Measurements from ENCODE around the gene SYT9. TPM values are rescaled to one million over a fixed set of nuclear protein-coding genes. Genes with fewer than 3 reads are reported as not detected.

Gene SYT9
- polyA plus RNA-seq, 1 donor from 2014 or later: 2.3 TPM

DNA sequence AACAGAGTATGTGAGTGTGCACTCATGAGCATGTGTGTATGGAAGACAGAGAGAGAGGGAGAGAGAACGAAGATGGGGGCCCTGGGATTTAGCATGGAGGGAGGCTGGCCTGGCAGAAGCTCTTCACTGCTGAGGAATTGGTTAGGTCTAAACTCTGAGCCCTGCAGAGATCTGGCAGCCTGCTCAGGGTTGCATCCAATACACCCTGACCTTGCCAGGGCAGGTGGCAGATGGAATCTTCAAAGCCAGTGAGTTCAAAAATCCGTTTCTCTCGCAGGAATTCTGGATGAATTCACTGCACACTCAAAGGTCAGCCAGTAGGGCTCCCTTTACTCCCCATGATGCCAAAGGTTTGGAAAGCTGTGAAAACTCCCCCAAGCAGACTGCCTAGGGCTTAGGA lies 172.2 kb downstream of the SYT9 start:
- Histone ChIP-seq H3K9me2 (ENCODE audit: insufficient read depth, low read length) (no peaks in the 10 kb centered on the region), H3K27me3 (ENCODE audit: insufficient read depth, low read depth, low read length) (no peaks in the 10 kb centered on the region), H2AFZ (ENCODE audit: low read depth, low read length) (no peak overlapping the region), H3K27ac (ENCODE audit: low read length) (no peak overlapping the region), H3K9me3 (ENCODE audit: low read length) (no peaks in the 10 kb centered on the region), H3K4me2 (ENCODE audit: low read length) (no peak overlapping the region), H4K20me1 (ENCODE audit: insufficient read depth) (no peaks in the 10 kb centered on the region), H3K36me3 (ENCODE audit: insufficient read depth, low read length) (no peaks in the 10 kb centered on the region), H3F3A (ENCODE audit: insufficient read depth, low read length, poor library complexity, severe bottlenecking) (no peaks in the 10 kb centered on the region), H3K79me2 (replicated peaks; ENCODE audit: insufficient read depth, low read length) (no peaks in the 10 kb centered on the region), H3K9ac (ENCODE audit: low read length) (no peak overlapping the region), H3K4me3 (ENCODE audit: low read length) (no peak overlapping the region)
- TF ChIP-seq POLR2AphosphoS5 (IDR thresholded peaks at IDR 0.05): no peak
- TF ChIP-seq, protein P1, sequence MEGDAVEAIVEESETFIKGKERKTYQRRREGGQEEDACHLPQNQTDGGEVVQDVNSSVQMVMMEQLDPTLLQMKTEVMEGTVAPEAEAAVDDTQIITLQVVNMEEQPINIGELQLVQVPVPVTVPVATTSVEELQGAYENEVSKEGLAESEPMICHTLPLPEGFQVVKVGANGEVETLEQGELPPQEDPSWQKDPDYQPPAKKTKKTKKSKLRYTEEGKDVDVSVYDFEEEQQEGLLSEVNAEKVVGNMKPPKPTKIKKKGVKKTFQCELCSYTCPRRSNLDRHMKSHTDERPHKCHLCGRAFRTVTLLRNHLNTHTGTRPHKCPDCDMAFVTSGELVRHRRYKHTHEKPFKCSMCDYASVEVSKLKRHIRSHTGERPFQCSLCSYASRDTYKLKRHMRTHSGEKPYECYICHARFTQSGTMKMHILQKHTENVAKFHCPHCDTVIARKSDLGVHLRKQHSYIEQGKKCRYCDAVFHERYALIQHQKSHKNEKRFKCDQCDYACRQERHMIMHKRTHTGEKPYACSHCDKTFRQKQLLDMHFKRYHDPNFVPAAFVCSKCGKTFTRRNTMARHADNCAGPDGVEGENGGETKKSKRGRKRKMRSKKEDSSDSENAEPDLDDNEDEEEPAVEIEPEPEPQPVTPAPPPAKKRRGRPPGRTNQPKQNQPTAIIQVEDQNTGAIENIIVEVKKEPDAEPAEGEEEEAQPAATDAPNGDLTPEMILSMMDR (IDR thresholded peaks at IDR 0.05; ENCODE audit: poor library complexity, severe bottlenecking): no peak
- TF ChIP-seq RAD21 (conservative IDR thresholded peaks at IDR 0.05): no peak
- no peak for TF ChIP-seq EP300 (conservative IDR thresholded peaks at IDR 0.05; ENCODE audit: poor library complexity, severe bottlenecking)
- TF ChIP-seq TAF1 (IDR thresholded peaks at IDR 0.05; ENCODE audit: low read depth): no peak
- no peak for TF ChIP-seq SMC3 (conservative IDR thresholded peaks at IDR 0.05; ENCODE audit: poor library complexity)
- TF ChIP-seq, protein P2, sequence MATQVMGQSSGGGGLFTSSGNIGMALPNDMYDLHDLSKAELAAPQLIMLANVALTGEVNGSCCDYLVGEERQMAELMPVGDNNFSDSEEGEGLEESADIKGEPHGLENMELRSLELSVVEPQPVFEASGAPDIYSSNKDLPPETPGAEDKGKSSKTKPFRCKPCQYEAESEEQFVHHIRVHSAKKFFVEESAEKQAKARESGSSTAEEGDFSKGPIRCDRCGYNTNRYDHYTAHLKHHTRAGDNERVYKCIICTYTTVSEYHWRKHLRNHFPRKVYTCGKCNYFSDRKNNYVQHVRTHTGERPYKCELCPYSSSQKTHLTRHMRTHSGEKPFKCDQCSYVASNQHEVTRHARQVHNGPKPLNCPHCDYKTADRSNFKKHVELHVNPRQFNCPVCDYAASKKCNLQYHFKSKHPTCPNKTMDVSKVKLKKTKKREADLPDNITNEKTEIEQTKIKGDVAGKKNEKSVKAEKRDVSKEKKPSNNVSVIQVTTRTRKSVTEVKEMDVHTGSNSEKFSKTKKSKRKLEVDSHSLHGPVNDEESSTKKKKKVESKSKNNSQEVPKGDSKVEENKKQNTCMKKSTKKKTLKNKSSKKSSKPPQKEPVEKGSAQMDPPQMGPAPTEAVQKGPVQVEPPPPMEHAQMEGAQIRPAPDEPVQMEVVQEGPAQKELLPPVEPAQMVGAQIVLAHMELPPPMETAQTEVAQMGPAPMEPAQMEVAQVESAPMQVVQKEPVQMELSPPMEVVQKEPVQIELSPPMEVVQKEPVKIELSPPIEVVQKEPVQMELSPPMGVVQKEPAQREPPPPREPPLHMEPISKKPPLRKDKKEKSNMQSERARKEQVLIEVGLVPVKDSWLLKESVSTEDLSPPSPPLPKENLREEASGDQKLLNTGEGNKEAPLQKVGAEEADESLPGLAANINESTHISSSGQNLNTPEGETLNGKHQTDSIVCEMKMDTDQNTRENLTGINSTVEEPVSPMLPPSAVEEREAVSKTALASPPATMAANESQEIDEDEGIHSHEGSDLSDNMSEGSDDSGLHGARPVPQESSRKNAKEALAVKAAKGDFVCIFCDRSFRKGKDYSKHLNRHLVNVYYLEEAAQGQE (IDR thresholded peaks at IDR 0.05; ENCODE audit: borderline replicate concordance): no peak
- no peak for TF ChIP-seq MXI1 (conservative IDR thresholded peaks at IDR 0.05; ENCODE audit: poor library complexity, severe bottlenecking)
- no peak for TF ChIP-seq EZH2 (IDR thresholded peaks at IDR 0.05; ENCODE audit: borderline replicate concordance, insufficient read depth, low read length, poor library complexity, severe bottlenecking)

GRCh38 chr11:7427733-7428132 lies 176.0 kb downstream of the SYT9 start:
- Histone ChIP-seq H2AFZ (ENCODE audit: low read depth, low read length) (no peak overlapping the region), H3K27me3 (ENCODE audit: insufficient read depth, low read depth, low read length) (no peaks in the 10 kb centered on the region), H3K27ac (ENCODE audit: low read length) (no peak overlapping the region), H3K9me3 (ENCODE audit: low read length) (no peaks in the 10 kb centered on the region), H3K4me2 (ENCODE audit: low read length) (no peak overlapping the region), H3F3A (ENCODE audit: insufficient read depth, low read length, poor library complexity, severe bottlenecking) (no peaks in the 10 kb centered on the region), H4K20me1 (ENCODE audit: insufficient read depth) (no peaks in the 10 kb centered on the region), H3K4me3 (ENCODE audit: low read length) (no peak overlapping the region), H3K9me2 (ENCODE audit: insufficient read depth, low read length) (no peaks in the 10 kb centered on the region), H3K79me2 (replicated peaks; ENCODE audit: insufficient read depth, low read length) (no peaks in the 10 kb centered on the region), H3K9ac (ENCODE audit: low read length) (no peak overlapping the region), H3K36me3 (ENCODE audit: insufficient read depth, low read length) (no peaks in the 10 kb centered on the region)
- TF ChIP-seq SMC3 (conservative IDR thresholded peaks at IDR 0.05; ENCODE audit: poor library complexity): no peak
- no peak for TF ChIP-seq EP300 (conservative IDR thresholded peaks at IDR 0.05; ENCODE audit: poor library complexity, severe bottlenecking)
- TF ChIP-seq MXI1 (conservative IDR thresholded peaks at IDR 0.05; ENCODE audit: poor library complexity, severe bottlenecking): no peak
- no peak for TF ChIP-seq EZH2 (IDR thresholded peaks at IDR 0.05; ENCODE audit: borderline replicate concordance, insufficient read depth, low read length, poor library complexity, severe bottlenecking)
- TF ChIP-seq, protein P2 (IDR thresholded peaks at IDR 0.05; ENCODE audit: borderline replicate concordance): no peak
- TF ChIP-seq POLR2AphosphoS5 (IDR thresholded peaks at IDR 0.05): no peak
- TF ChIP-seq TAF1 (IDR thresholded peaks at IDR 0.05; ENCODE audit: low read depth): no peak
- TF ChIP-seq RAD21 (conservative IDR thresholded peaks at IDR 0.05): no peak
- TF ChIP-seq, protein P1 (IDR thresholded peaks at IDR 0.05; ENCODE audit: poor library complexity, severe bottlenecking): no peak
